HepG2 (cell line): ENCODE results near the gene MFSD12. TPM values are rescaled to one million over a fixed set of nuclear protein-coding genes. Genes with fewer than 3 reads are reported as not detected.

Experiments used
- AKNA ChIP-seq: sonication (generic); formaldehyde crosslinking; IDR thresholded peaks from 2 replicates; pipeline ENCODE4 v1.4.0; 2020; ENCODE audit warnings: missing genetic modification reagents, borderline replicate concordance
- ARID4A ChIP-seq: sonication (generic); formaldehyde crosslinking; IDR thresholded peaks from 2 replicates; pipeline ENCODE4 v1.5.0; 2020; ENCODE audit warnings: mild to moderate bottlenecking, missing genetic modification reagents, borderline replicate concordance
- HNF4A ChIP-seq: sonication (generic); formaldehyde crosslinking; IDR thresholded peaks from 2 replicates; pipeline ENCODE4 v1.4.0; 2020; ENCODE audit warnings: missing genetic modification reagents
- KMT2A ChIP-seq: sonication (generic); formaldehyde crosslinking; IDR thresholded peaks from 2 replicates; pipeline ENCODE4 v1.4.0; 2020; ENCODE audit warnings: missing genetic modification reagents
- MLX ChIP-seq: IDR thresholded peaks from 2 replicates; pipeline ENCODE4 v1.6.1; 2016
- MXI1 ChIP-seq: IDR thresholded peaks from 3 replicates; pipeline ENCODE4 v1.6.1; 2012; ENCODE audit warnings: low read depth, low read length, inconsistent platforms, borderline replicate concordance
- PAXIP1 ChIP-seq: sonication (generic); formaldehyde crosslinking; conservative IDR thresholded peaks from 2 replicates; pipeline ENCODE4 v1.4.0; 2020; ENCODE audit warnings: mild to moderate bottlenecking, missing genetic modification reagents, moderate library complexity
- POLR2G ChIP-seq: fragments of 200-400 bp; formaldehyde crosslinking; IDR thresholded peaks from 2 replicates; pipeline ENCODE4 v1.6.1; 2018; ENCODE audit warnings: mild to moderate bottlenecking, low read depth, low read length, moderate library complexity
- SP5 ChIP-seq: IDR thresholded peaks from 2 replicates; pipeline ENCODE4 v1.6.1; 2016; ENCODE audit warnings: low read depth, borderline replicate concordance
- U2AF1 ChIP-seq: fragments of 200-400 bp; formaldehyde crosslinking; optimal IDR thresholded peaks from 2 replicates; pipeline ENCODE3; 2017; ENCODE audit warnings: mild to moderate bottlenecking, low read depth, low read length
- YY1 ChIP-seq: IDR thresholded peaks from 2 replicates; pipeline ENCODE4 v1.6.1; 2011; ENCODE audit warnings: low read length, low read depth, moderate library complexity, mild to moderate bottlenecking; ENCODE audit not compliant: insufficient read depth, insufficient replicate concordance
- ZFP82 ChIP-seq: sonication (generic); formaldehyde crosslinking; IDR thresholded peaks from 2 replicates; pipeline ENCODE4 v1.5.1; 2020; ENCODE audit warnings: mild to moderate bottlenecking, missing genetic modification reagents, borderline replicate concordance
- ZNF331 ChIP-seq: sonication (generic); formaldehyde crosslinking; IDR thresholded peaks from 2 replicates; pipeline ENCODE4 v1.4.0; 2020; ENCODE audit warnings: missing genetic modification reagents
- polyA plus RNA-seq, 8 experiments: library from polyadenylated mRNA; depleted of rRNA in 3 of 8; stranded (reverse) in 7 of 8; unstranded in 1 of 8; fragments of >200 nt; fragmentation: Illumina TruSeq in 4 of 8; extraction: Trizol in 4 of 8; gene quantifications; 2 replicates each; pipeline versions ENCODE4 v1.2.1 to v1.2.3, GENCODE V29; 2011 to 2016; ENCODE audit warnings: low read depth in 4 of 8, missing spikeins in 1 of 8, mixed read lengths in 1 of 8; ENCODE audit not compliant: insufficient read depth in 1 of 8
- total RNA-seq, 5 experiments: library from RNA; depleted of rRNA; stranded (reverse); fragments of >200 nt; fragmentation: Illumina TruSeq; extraction: Trizol; gene quantifications; 2 replicates each; pipeline ENCODE4 v1.2.3, GENCODE V29; 2016; ENCODE audit warnings: low read depth in 1 of 5

Gene MFSD12
- total and polyA plus RNA-seq, 2 of the 13 experiments (the other 11 are each of a cell fraction or from before 2014, with no cell fraction given) = 27.2 to 29.1 TPM

- TF ChIP-seq ARID4A (CRISPR knock-in tag) = peak; percentile 71; the same call in 1 of the 2 replicates
- TF ChIP-seq U2AF1 = no peak
- peak; percentile 83 for TF ChIP-seq SP5 (CRISPR knock-in tag)
- no peak for TF ChIP-seq HNF4A
- 0 out of 2 replicates have a peak, but pooled peaks have one; percentile 30 for TF ChIP-seq PAXIP1 (CRISPR knock-in tag)
- TF ChIP-seq AKNA (CRISPR knock-in tag) = no peak
- peak; percentile 66; the same call in 1 of the 3 replicates for TF ChIP-seq MXI1
- no peak for TF ChIP-seq MLX (CRISPR knock-in tag)
- no peak for TF ChIP-seq YY1
- TF ChIP-seq POLR2G = peak; percentile 78
- TF ChIP-seq ZNF331 (CRISPR knock-in tag) = no peak
- TF ChIP-seq ZFP82 (CRISPR knock-in tag) = 0 out of 2 replicates have a peak, but pooled peaks have one; percentile 33
- no peak; the same call in 1 of the 2 replicates for TF ChIP-seq KMT2A (CRISPR knock-in tag)
These were observed at the start of gene MFSD12 (continued) for GRCh38 chr19:3557461-3558248.
